Measurements from ENCODE around the gene C20orf144. TPM values are rescaled to one million over a fixed set of nuclear protein-coding genes. Genes with fewer than 3 reads are reported as not detected.
"Not testable (repeated sequence)": the region's sequence is repeated elsewhere in the genome, so short reads cannot be mapped to it uniquely, and the experiment has no call there.

C20orf144 gene
- total RNA-seq, 2 experiments from 2014 or later: 0.42 to 0.44 TPM

DNA sequence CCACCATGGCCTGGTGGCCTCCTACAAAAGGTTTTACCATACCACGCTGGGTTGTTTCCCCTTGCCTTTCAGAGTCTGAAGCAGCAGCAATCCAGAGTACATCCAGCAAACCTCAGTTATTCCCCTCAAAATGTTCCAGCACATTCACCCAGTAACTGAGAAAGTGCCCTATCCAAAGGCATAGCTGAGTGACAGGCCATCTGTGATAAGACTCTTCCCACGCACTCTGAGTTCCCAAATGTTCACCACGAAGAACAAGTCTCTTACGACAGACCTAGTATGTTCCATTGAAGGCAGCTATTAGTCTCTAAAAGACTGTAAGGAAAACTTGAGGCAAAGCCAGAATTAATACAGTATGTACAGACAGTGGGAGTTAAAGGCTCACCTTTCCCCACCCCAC lies 31.6 kb upstream of the C20orf144 start:
- POLR2A ChIA-PET: no interaction called here
- Histone ChIP-seq H3K79me2 (ENCODE audit: insufficient read depth, low read depth, low read length) (no peaks in the 10 kb centered on the region), H3K4me1 (ENCODE audit: insufficient read depth, low read length, poor library complexity, severe bottlenecking) (no peaks in the 10 kb centered on the region), H3K36me3 (ENCODE audit: insufficient read depth, low read length) (peaks cover 99% of the 10 kb centered on the region), H2AFZ (ENCODE audit: low read length) (no peak overlapping the region), H3K4me2 (ENCODE audit: low read length) (no peak overlapping the region), H4K20me1 (ENCODE audit: insufficient read depth, low read length) (no peaks in the 10 kb centered on the region), H3K27ac (ENCODE audit: low read depth, low read length, poor library complexity, severe bottlenecking) (no peak overlapping the region), H3K9me3 (ENCODE audit: low read length) (no peaks in the 10 kb centered on the region), H3K9me2 (ENCODE audit: insufficient read depth, low read length) (no peaks in the 10 kb centered on the region), H3K4me3 (ENCODE audit: low read depth, low read length, poor library complexity, severe bottlenecking) (no peak overlapping the region)
- intact Hi-C loops (cut with micrococcal nuclease; ENCODE audit: unreplicated experiment): no loop called here
- TF ChIP-seq EZH2phosphoT487 (IDR thresholded peaks at IDR 0.05; ENCODE audit: borderline replicate concordance, low read depth, low read length): no peak
- TF ChIP-seq CTCF (conservative IDR thresholded peaks at IDR 0.05; ENCODE audit: low read length): no peak
- CTCF ChIA-PET (ENCODE audit: unreplicated experiment): no interaction called here
- no TSS peak for BruUV-seq (replicated peaks)
- DNase-seq (ENCODE audit: low spot score): no peak

DNA sequence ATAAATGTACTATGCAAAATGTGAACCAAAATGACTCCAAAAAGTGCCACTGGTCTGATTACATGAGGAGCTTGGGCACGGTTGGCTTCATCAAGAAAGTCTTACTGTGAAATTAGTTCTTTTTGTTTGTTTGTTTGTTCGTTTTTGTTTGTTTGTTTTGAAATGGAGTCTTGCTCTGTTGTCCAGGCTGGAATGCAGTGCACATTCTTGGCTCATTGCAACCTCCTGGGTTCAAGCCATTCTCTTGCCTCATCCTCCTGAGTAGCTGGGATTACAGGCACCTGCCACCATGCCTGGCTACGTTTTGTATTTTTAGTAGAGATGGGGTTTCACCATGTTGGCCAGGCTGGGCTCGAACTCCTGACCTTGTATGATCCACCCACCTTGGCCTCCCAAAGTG lies 30.2 kb upstream of the C20orf144 start:
- POLR2A ChIA-PET; CTCF ChIA-PET (ENCODE audit: unreplicated experiment); H3K27ac ChIP-seq (ENCODE audit: low read depth, low read length, poor library complexity, severe bottlenecking); H3K79me2 ChIP-seq (ENCODE audit: insufficient read depth, low read depth, low read length); intact Hi-C loops (cut with micrococcal nuclease; ENCODE audit: unreplicated experiment); H3K4me3 ChIP-seq (ENCODE audit: low read depth, low read length, poor library complexity, severe bottlenecking); BruUV-seq (replicated peaks); H3K4me1 ChIP-seq (ENCODE audit: insufficient read depth, low read length, poor library complexity, severe bottlenecking); H4K20me1 ChIP-seq (ENCODE audit: insufficient read depth, low read length); H3K9me2 ChIP-seq (ENCODE audit: insufficient read depth, low read length); H3K9me3 ChIP-seq (ENCODE audit: low read length); H3K4me2 ChIP-seq (ENCODE audit: low read length); DNase-seq (ENCODE audit: low spot score); H2AFZ ChIP-seq (ENCODE audit: low read length): not testable (repeated sequence)
- H3K36me3 ChIP-seq (ENCODE audit: insufficient read depth, low read length): peaks cover 98% of the 10 kb centered on the region

DNA sequence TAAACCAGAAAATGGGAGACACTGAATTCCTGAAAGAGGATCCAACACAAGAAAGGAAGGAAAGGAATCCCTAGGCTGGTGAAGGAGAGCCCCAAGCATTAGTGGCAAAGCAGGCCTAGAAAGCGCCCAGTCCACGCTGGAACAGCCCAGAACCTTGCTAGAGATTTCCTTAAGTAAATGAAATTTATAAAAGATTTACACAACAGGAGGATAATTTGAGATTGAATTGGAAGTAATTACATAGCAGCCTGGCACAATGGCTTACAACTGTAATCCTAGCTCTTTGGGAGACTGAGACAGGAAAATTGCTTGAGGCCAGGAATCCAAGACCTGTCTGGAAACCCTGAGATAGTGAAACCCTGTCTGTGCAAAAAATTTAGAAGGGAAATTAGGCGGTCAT lies 26.8 kb upstream of the C20orf144 start:
- intact Hi-C loops (cut with micrococcal nuclease; ENCODE audit: unreplicated experiment): no loop called here
- no peak for TF ChIP-seq CTCF (conservative IDR thresholded peaks at IDR 0.05; ENCODE audit: low read length)
- no peak for DNase-seq (ENCODE audit: low spot score)
- Histone ChIP-seq H4K20me1 (ENCODE audit: insufficient read depth, low read length) (no peaks in the 10 kb centered on the region), H3K9me2 (ENCODE audit: insufficient read depth, low read length) (no peaks in the 10 kb centered on the region), H2AFZ (ENCODE audit: low read length) (no peak overlapping the region), H3K4me3 (ENCODE audit: low read depth, low read length, poor library complexity, severe bottlenecking) (no peak overlapping the region), H3K27ac (ENCODE audit: low read depth, low read length, poor library complexity, severe bottlenecking) (no peak overlapping the region), H3K4me2 (ENCODE audit: low read length) (no peak overlapping the region), H3K9me3 (ENCODE audit: low read length) (no peaks in the 10 kb centered on the region), H3K36me3 (ENCODE audit: insufficient read depth, low read length) (peaks cover 94% of the 10 kb centered on the region), H3K79me2 (ENCODE audit: insufficient read depth, low read depth, low read length) (no peaks in the 10 kb centered on the region), H3K4me1 (ENCODE audit: insufficient read depth, low read length, poor library complexity, severe bottlenecking) (no peaks in the 10 kb centered on the region)
- no TSS peak for BruUV-seq (replicated peaks)
- CTCF ChIA-PET (ENCODE audit: unreplicated experiment): no interaction called here
- POLR2A ChIA-PET: interaction anchor here (0.9 kb wide), 1 partner anchor 41 kb away, joined by 3 read pairs; no protein-coding TSS in a partner anchor
